HG03280 (cell line): ENCODE data around the gene CDON.

Experiments
- ATAC-seq: cut with Tn5 transposase; IDR thresholded peaks from one replicate; pipeline ENCODE4 v1.9.1; 2021; ENCODE audit warnings: mild to moderate bottlenecking, moderate library complexity; ENCODE audit not compliant: unreplicated experiment

Gene CDON

GRCh38 chr11:125945011-125945796, 117.5 kb downstream of the CDON start:
- ATAC-seq = no peak

DNA sequence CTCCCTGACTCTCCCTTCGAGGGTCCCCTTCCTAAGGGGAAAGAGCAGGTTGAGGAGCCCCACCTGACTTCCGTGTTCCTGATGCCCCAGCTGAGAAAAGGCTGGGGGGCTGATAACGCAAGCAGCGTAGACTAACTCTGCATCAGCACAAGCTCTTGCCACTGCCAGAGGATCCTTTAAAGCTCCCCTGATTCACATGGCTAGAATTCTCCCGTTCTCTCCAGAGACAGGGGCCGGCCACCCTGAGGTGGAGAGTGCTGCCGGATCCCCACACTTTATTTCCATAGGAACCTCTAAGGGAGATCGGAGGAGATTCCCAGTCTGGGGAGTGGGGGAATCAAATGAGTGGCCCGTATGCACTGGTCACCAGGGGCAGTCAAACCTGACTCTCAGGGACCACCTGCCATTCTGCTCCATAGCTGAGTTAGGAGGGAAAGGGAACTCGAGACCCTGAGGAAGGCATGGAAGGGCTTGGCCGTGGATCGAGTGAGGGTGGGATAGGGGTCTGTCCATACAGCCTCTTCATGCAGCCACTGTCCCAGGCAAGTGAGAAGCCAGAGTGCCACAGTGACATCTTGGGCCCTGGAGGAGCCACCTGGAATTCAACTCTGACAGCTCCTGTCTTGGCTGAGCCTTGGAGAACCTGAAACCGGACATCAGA, 118.2 kb downstream of the CDON start:
- no peak for ATAC-seq

DNA sequence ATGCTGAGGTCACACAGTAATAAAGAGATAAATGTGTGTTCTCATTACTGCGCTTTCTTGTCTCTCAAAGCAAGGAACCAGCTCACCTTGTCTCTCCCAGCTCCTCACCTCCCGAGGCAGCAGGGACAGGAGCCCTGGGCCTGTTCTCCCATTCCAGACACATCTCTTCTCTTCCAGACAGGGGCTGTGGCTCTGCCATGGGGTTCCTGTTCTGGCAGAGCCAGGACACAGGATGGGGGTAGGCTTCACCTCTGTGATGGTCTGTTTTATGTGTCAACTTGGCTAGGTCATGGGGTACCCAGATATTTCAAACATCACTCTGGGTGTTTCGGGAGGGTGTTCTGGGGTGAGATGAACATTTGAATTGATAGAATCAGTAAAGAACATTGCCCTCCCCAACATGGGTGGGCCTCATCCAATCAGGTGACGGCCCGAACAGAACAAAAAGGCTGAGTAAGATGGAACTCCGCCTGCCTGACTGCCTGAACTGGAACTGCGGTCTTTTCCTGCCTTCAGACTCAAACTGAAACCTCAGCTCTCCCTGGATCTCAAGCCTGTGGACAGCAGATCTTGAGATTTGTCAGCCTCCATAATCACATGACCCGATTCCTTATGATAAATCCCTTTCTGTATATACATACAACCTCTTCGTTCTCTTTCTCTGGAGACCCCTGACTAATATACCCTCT, 118.9 kb downstream of the CDON start:
- ATAC-seq = no peak

DNA sequence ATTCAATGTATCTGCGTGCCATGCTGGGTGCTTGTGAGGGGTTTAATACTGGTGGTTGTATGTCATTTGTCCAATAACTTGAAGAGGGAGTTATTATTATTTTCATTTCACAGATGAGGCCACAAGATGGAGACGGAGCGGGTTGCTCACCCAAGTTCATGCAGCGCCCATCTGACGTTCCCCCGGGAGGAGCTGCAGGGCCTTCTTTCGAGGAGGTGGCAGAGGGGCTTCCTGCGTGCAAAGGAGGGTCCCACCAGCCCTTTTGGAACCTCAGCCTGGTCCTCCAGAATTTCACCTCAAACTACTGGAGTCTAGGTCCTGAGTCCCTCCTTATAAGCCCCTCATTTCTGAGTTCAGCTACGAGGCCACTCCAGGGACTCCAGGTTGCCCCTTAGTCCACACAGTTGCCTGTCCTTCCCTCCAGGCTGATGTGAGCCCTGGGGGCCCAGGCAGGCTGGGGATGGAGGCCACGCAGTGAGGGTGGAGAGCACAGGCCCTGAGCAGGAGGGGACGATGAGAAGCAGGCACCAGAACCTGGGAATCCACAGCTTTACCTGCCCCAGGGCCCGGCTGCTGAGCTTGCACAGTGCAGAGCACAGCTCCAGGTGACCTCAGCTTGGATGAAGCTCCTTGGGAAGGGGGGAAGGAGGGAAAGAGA, 119.8 kb downstream of the CDON start:
- no peak for ATAC-seq

DNA sequence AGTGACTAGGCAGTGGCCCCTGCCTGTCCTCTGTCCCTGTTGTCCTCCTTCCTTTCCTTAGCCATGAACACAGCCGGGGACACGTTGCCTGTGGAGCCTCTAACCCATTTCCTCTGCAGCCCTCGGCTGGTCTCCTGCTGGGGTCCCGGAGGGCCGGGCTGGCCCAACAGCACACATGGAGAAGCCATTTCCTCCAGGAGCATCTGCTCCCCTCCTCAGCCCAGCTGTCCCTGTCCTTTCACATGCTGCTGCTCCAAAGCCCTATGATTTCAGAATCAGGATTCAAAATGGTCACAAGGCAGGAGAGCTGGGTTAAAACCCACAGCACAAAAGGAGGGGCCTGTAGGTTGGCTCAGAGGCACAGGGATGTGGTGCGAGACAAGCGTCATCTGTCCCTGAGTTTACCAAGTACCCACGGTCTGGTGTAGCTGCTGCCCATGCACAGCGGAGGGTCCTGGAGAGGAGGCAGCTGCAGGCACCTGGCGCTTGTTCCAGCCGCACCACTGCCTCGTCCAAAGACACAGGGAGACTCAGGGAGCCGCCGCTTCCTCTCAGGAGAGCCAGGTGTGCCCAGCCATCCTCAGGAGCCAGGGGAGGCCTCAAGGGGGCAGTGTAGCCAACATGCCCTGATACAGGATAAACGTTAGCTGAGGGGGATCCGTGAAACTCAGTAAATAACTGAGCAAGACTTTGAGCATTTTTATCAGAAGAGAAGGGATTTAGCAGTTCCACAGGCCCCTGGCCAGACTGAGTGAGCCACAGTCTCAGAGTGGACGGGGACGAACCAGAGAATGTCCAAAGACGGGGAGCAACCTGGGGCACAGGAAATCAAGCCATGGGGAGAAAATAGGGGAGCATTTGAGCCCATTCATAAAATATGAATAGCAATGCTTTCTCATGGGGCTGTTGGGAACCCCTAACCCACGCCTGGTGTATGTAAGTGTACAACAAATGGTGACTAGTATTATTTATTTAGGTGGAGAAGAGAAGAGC, 120.8 kb downstream of the CDON start:
- no peak for ATAC-seq

- no peak for ATAC-seq
Measured at GRCh38 chr11:125941267-125941618, 121.4 kb downstream of the CDON start.

GRCh38 chr11:125940145-125940544, 122.5 kb downstream of the CDON start:
- no peak for ATAC-seq

GRCh38 chr11:125939081-125939521, 123.6 kb downstream of the CDON start:
- no peak for ATAC-seq

- no peak for ATAC-seq
Measured at GRCh38 chr11:125938418-125938817, 124.2 kb downstream of the CDON start.

DNA sequence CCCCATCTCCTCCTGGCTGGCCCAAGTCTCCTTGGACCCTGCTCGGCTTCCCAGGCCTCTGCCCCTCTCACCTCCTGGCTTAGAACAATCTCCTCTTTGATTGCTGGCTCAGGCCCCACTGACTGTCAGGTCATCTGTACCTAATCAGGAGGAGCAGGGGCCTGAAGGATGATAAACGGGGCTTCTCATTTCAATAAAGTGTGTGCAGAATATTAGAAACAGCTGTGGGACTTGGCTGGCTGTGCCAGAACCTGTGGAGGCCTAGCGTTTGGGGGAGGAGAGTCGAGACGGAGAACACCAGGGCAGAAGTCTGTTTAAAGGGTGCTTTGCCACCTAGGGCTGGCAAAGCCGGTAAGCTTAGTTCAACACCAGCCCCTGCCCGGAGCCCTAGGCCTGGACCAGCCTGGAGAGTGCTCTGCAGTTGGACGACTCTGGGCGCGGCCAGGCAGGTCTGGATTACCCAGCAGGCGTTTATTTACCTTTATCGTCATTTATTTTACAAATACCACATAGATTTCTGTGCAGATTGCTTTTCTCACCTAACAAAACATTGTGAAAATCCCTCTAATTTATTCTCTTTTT, 127.0 kb downstream of the CDON start:
- ATAC-seq = no peak

DNA sequence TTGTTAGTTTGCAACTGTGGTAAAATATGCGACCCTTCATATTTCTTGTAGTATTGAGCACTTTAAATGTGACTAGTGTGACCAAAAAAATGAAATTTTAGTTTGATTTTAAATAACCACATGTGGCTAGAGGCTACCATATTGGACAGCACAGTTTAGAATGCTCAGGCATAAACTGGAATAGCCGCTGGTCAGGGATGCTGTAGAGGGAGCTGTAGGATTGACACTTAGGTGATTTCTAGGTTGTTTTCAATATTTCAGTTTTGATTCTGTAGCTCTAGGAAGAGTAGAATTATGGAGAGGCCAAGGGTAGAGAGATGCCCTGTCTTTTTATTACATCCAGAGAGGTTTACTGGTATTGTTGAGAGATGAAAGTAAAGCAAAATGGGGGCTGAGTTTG, 127.6 kb downstream of the CDON start:
- ATAC-seq = no peak

GRCh38 chr11:125934473-125934872, 128.2 kb downstream of the CDON start:
- no peak for ATAC-seq

GRCh38 chr11:125933030-125933813, 129.4 kb downstream of the CDON start:
- ATAC-seq = no peak

DNA sequence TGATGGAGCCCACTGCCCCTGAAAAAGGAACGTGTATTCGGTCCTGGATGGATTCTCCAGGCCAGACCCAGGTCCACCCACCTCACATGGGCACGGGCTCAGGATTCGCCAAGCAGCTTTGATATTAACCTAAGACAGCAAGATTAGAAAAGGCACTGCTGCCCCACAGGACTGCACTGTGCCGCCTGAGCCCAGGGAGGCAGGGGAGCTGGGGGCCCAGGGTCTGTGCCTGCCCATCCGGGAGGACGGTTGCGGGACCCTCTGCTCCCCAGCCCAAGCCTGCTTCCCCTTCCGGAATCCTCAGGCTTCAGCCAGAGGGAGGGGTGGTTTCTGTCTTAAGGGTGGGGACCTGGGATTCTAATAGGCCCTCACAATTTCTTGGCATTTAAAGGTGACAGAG, 130.4 kb downstream of the CDON start:
- no peak for ATAC-seq

DNA sequence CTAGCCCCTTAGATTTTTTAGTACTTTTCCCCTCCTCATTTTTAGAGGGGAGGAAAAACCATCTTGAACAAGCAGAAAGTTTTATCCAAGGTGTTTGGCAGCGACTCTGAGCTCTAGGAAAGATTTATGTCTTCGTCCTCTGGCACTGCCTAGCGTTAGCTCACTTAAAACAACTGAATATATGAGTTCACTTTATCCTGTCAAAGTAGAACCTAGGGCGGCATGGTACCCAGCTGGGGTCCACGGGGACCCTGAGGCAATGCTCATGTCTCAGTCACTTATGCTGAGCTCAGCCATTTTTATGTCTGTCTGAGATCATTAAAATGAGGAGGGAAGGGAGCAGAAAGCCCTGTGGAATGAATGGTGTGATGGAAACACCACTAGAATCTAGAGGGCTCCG, 131.0 kb downstream of the CDON start:
- ATAC-seq = no peak

GRCh38 chr11:125931116-125931515, 131.6 kb downstream of the CDON start:
- ATAC-seq = no peak

DNA sequence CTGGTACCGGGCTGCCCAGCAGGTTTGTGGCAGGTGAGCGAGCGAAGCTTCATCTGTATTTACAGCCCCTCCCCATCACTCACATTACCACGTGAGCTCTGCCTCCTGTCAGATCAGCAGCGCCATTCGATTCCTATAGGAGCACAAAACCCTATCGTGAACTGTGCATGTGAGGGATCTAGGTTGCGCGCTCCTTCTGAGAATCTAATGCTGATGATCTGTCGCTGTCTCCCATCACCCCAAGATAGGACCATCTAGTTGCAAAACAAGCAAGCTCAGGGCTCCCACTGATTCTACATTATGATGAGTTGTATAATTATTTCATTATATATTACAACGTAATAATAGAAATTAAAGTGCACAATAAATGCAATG, 132.6 kb downstream of the CDON start:
- no peak for ATAC-seq

DNA sequence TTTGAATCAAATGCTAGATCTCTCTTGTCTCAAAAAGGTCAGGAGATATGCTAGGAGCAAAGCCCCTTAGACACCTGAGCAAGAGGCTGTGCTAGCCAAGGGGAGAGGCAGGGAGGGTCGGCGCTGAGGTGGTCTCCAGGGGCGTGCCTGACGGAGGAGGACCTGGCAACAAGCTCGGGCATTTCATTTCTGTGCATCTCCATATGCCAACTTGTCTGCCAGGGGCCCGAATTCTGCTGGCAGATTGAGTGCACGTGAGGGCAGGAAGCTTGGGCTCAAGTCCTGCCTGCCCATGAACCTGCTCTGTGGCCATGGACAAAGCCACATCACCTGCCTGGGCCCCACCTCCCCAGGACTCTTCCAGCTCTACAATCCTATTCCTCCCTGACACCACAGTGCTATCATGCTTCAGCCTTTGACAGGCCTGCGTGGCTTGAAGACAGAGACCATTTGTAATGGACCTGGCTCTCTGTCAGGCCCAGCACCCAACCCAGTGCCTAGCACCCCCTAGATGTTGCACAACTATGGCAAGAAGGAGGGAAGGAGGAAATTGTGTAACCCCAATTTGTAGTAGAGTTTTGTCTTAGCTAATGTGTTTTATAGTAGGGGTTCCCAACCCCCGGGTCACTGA, 133.1 kb downstream of the CDON start:
- ATAC-seq = no peak

DNA sequence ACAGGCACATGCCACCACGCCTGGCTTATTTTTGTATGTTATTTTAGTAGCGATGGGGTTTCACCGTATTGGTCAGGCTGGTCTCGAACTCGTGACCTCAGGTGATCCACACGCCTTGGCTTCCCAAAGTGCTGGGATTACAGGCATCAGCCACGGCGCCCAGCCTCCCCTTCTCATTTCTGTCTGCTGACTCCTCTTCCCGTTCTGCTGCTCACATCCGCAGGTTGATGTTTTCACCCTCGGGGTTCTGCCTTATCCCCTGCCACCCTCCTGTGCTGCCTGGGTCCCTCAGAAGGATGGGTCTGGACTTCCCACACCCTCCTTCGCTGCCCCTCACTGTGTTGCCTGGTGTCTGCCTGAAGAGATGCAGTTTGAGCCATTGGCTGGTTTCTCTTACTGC, 136.0 kb downstream of the CDON start:
- ATAC-seq = no peak
